Fibroblast of lung (primary cell): ENCODE results near the gene COMMD7. TPM values are rescaled to one million over a fixed set of nuclear protein-coding genes. Genes with fewer than 3 reads are reported as not detected.

Source experiments
- DNase-seq, 2 donors: peaks; one replicate each; pipeline versions ENCODE4 v3.0.0 to v3.0.0-alpha.2; 2010; ENCODE audit warnings: low read depth in 2 of 2
- H2AFZ ChIP-seq: 2 replicates; pipeline ENCODE4 v1.5.1; 2012; ENCODE audit warnings: low read length, control low read depth, inconsistent platforms
- H3K27ac ChIP-seq: 2 replicates; pipeline ENCODE4 v1.5.1; 2011; ENCODE audit warnings: low read length, control low read depth; ENCODE audit not compliant: insufficient read depth
- H3K27me3 ChIP-seq: 2 replicates; pipeline ENCODE4 v1.5.1; 2011; ENCODE audit warnings: mild to moderate bottlenecking, low read length; ENCODE audit not compliant: control insufficient read depth, insufficient read depth
- H3K36me3 ChIP-seq: 2 replicates; pipeline ENCODE4 v1.5.1; 2011; ENCODE audit warnings: low read length; ENCODE audit not compliant: control insufficient read depth, insufficient read depth
- H3K4me1 ChIP-seq: 2 replicates; pipeline ENCODE4 v1.5.1; 2011; ENCODE audit warnings: low read length; ENCODE audit not compliant: control insufficient read depth, insufficient read depth; ENCODE audit errors: extremely low read depth
- H3K4me2 ChIP-seq: 2 replicates; pipeline ENCODE4 v1.5.1; 2011; ENCODE audit warnings: low read length, control low read depth; ENCODE audit not compliant: insufficient read depth; ENCODE audit errors: extremely low read depth
- H3K4me3 ChIP-seq, 4 experiments: fragments of 200-600 bp in 1 of 4; sonication (generic) in 1 of 4; replicated peaks in 1 of 4; 2 replicates each; pipeline ENCODE4 v1.5.1; 2011 to 2016; ENCODE audit warnings: low read length in 4 of 4, low read depth in 3 of 4, mild to moderate bottlenecking in 3 of 4, control low read depth in 2 of 4, inconsistent platforms in 1 of 4, mixed read lengths in 1 of 4; ENCODE audit not compliant: insufficient read depth in 1 of 4; ENCODE audit errors: control extremely low read depth in 1 of 4
- H3K79me2 ChIP-seq: 2 replicates; pipeline ENCODE4 v1.5.1; 2012; ENCODE audit warnings: mild to moderate bottlenecking, low read length, inconsistent platforms; ENCODE audit not compliant: control insufficient read depth, insufficient read depth
- H3K9ac ChIP-seq: 2 replicates; pipeline ENCODE4 v1.5.1; 2011; ENCODE audit warnings: mild to moderate bottlenecking, low read length, control low read depth; ENCODE audit not compliant: insufficient read depth
- H3K9me3 ChIP-seq: 2 replicates; pipeline ENCODE4 v1.5.1; 2012; ENCODE audit warnings: low read depth, low read length; ENCODE audit not compliant: control insufficient read depth, insufficient read depth
- H4K20me1 ChIP-seq: 2 replicates; pipeline ENCODE4 v1.5.1; 2011; ENCODE audit warnings: low read length; ENCODE audit not compliant: control insufficient read depth, insufficient read depth; ENCODE audit errors: extremely low read depth
- CTCF ChIP-seq, 2 donors: IDR thresholded peaks in 1 of 2; conservative IDR thresholded peaks in 1 of 2; 1 replicate in 1 of 2; 2 replicates in 1 of 2; pipeline ENCODE4 v1.5.1; 2011 to 2012; ENCODE audit warnings: low read length in 2 of 2, control low read depth in 1 of 2, inconsistent platforms in 1 of 2, low read depth in 1 of 2, mild to moderate bottlenecking in 1 of 2
- EZH2 ChIP-seq: IDR thresholded peaks from 2 replicates; pipeline ENCODE4 v1.5.1; 2012; ENCODE audit warnings: low read length, control low read depth, mild to moderate bottlenecking; ENCODE audit errors: missing control alignments
- polyA plus RNA-seq, 2 donors: library from polyadenylated mRNA; depleted of rRNA in 1 of 2; stranded (reverse) in 1 of 2; unstranded in 1 of 2; fragments of >200 nt; gene quantifications; 2 replicates each; pipeline ENCODE4 v1.2.1, GENCODE V29; 2011 to 2012; ENCODE audit warnings: missing spikeins in 1 of 2
- total RNA-seq: library from RNA; depleted of rRNA; stranded (reverse); fragments of >200 nt; gene quantifications from 2 replicates; pipeline ENCODE4 v1.2.1, GENCODE V29; 2014

Gene COMMD7
- total and polyA plus RNA-seq, 2 donors (not counting 1 experiment from before 2014, with no cell fraction given), result 39.6 to 68.5 TPM

GRCh38 chr20:32663335-32664011, 79.8 kb downstream of the COMMD7 start:
- Histone ChIP-seq H3K9ac (no peak overlapping the region), H3K4me3 (no peak overlapping the region), H2AFZ (no peak overlapping the region), H4K20me1 (no peaks in the 10 kb centered on the region), H3K79me2 (no peaks in the 10 kb centered on the region), H3K9me3 (no peaks in the 10 kb centered on the region), H3K27ac (no peak overlapping the region), H3K36me3 (no peaks in the 10 kb centered on the region), H3K4me1 (peaks cover 2% of the 10 kb centered on the region), H3K27me3 (no peaks in the 10 kb centered on the region), H3K4me2 (no peak overlapping the region)
- no peak for TF ChIP-seq CTCF (conservative IDR thresholded peaks at IDR 0.05 in 1 of 2, IDR thresholded peaks at IDR 0.05 in 1 of 2; ENCODE audit: low read depth in 1 of 2, low read length in 2 of 2)
- DNase-seq, result no peak

- H3K4me1 ChIP-seq, result peaks cover 2% of the 10 kb centered on the region
- no peaks in the 10 kb centered on the region for H3K79me2 ChIP-seq
- no peak overlapping the region for H2AFZ ChIP-seq
- no peak overlapping the region for H3K4me2 ChIP-seq
- H3K27me3 ChIP-seq, result no peaks in the 10 kb centered on the region
- H3K9ac ChIP-seq, result no peak overlapping the region
- no peaks in the 10 kb centered on the region for H4K20me1 ChIP-seq
- H3K27ac ChIP-seq, result no peak overlapping the region
- no peak for DNase-seq
- H3K9me3 ChIP-seq, result no peaks in the 10 kb centered on the region
- TF ChIP-seq EZH2 (no peak), CTCF (conservative IDR thresholded peaks at IDR 0.05 in 1 of 2, IDR thresholded peaks at IDR 0.05 in 1 of 2; ENCODE audit: low read depth in 1 of 2, low read length in 2 of 2) (no peak)
- no peaks in the 10 kb centered on the region for H3K36me3 ChIP-seq
- no peak overlapping the region for H3K4me3 ChIP-seq
Measured at GRCh38 chr20:32661820-32662528, 81.3 kb downstream of the COMMD7 start.

DNA sequence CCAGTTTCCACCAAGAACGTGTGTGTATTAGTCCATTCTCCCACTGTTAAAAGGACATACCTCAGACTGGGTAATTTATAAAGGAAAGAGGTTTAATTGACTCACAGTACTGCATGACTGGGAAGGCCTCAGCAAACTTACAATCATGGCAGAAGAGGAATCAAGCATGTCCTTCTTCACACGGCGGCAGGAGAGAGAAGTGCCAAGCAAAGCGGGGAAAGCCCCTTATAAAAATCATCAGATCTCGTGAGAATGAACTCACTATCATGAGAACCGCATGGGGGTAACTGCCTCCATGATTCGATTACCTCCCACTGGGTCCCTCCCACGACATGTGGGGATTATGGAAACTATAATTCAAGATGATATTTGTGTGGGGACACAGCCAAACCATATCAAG, 82.6 kb downstream of the COMMD7 start:
- no peak overlapping the region for H2AFZ ChIP-seq
- TF ChIP-seq EZH2 (no peak), CTCF (conservative IDR thresholded peaks at IDR 0.05 in 1 of 2, IDR thresholded peaks at IDR 0.05 in 1 of 2; ENCODE audit: low read depth in 1 of 2, low read length in 2 of 2) (no peak)

More for the DNA sequence above, 82.6 kb downstream of the COMMD7 start:
- DNase-seq, result no peak
- Histone ChIP-seq H3K79me2 (no peaks in the 10 kb centered on the region), H3K27me3 (no peaks in the 10 kb centered on the region), H3K9me3 (no peaks in the 10 kb centered on the region), H3K4me1 (peaks cover 2% of the 10 kb centered on the region), H3K9ac (no peak overlapping the region), H4K20me1 (no peaks in the 10 kb centered on the region), H3K4me3 (no peak overlapping the region), H3K27ac (no peak overlapping the region), H3K36me3 (no peaks in the 10 kb centered on the region), H3K4me2 (no peak overlapping the region)
